HEK293T (cell line): ENCODE data around the gene CAMKV.

ENCODE experiments used
- ARNT ChIP-seq: fragments of 450-650 bp; IDR thresholded peaks from 2 replicates; pipeline ENCODE4 v1.6.1; 2017; ENCODE audit warnings: mild to moderate bottlenecking
- BHLHE40 ChIP-seq: fragments of 450-650 bp; IDR thresholded peaks from 2 replicates; pipeline ENCODE4 v1.6.1; 2016; ENCODE audit warnings: mild to moderate bottlenecking, moderate library complexity, borderline replicate concordance
- ELF4 ChIP-seq: fragments of 450-650 bp; IDR thresholded peaks from 2 replicates; pipeline ENCODE4 v1.6.1; 2017; ENCODE audit warnings: antibody characterized with exemption
- FOXA1 ChIP-seq: fragments of 450-650 bp; IDR thresholded peaks from 2 replicates; pipeline ENCODE4 v1.6.1; 2016; ENCODE audit warnings: mild to moderate bottlenecking
- FOXK2 ChIP-seq: fragments of 450-650 bp; IDR thresholded peaks from 2 replicates; pipeline ENCODE4 v1.6.1; 2016; ENCODE audit warnings: mild to moderate bottlenecking
- FOXM1 ChIP-seq: fragments of 450-650 bp; IDR thresholded peaks from 2 replicates; pipeline ENCODE4 v1.6.1; 2017; ENCODE audit warnings: mild to moderate bottlenecking, borderline replicate concordance
- HDGF ChIP-seq: fragments of 450-650 bp; IDR thresholded peaks from 2 replicates; pipeline ENCODE4 v1.6.1; 2017; ENCODE audit warnings: antibody characterized with exemption, borderline replicate concordance
- L3MBTL2 ChIP-seq: fragments of 450-650 bp; conservative IDR thresholded peaks from 2 replicates; pipeline ENCODE4 v1.6.1; 2016; ENCODE audit warnings: mild to moderate bottlenecking
- NFRKB ChIP-seq: fragments of 450-650 bp; IDR thresholded peaks from 2 replicates; pipeline ENCODE4 v1.6.1; 2016; ENCODE audit warnings: mild to moderate bottlenecking, moderate library complexity
- SP1 ChIP-seq: fragments of 450-650 bp; IDR thresholded peaks from 2 replicates; pipeline ENCODE4 v1.6.1; 2017
- SUZ12 ChIP-seq: fragments of 450-650 bp; IDR thresholded peaks from 2 replicates; pipeline ENCODE4 v1.6.1; 2016; ENCODE audit warnings: mild to moderate bottlenecking
- TF ChIP-seq, protein P1 (sequence below): fragments of 450-650 bp; IDR thresholded peaks from 2 replicates; pipeline ENCODE4 v1.6.1; 2016

DNA sequence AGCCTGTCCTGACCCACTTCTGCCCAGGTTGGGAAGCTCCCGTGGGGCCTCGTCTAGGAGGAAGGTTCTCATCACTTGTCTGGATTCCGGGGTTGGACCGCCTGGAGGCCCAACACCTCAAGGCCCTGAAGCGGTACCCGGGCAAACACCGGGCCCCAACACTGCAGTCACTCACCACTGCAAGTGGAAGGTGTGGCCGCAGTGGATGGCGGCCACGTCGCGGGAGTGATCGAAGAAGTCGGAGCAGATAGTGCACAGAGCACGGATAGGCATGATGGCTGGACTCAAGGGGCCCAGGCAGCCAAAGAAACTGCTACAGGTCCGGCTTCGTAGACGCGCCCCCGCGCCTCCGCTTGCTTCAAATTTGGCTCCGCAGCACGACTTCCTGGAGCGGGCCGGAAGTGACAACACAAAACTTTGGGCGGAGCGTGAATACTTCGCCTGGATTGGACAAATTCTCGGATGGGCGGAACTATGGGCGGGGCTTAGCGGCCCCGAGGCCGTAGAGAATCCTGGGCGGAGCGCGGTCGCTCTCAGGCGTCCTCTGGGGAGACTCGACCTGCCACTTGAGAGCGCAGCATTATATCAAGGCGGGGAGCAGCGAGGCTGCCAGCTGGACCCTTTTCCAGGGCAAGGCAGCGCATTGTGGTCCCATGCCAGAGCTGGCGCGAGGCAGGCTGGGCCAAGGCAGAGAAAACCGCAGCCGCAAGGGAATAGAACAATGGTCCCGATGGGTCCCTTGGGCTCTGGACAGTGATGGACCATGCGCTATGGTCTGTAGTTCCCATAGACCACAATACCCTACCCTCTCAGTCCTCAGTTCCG lies 13.3 kb downstream of the CAMKV start, which contains the start of gene TRAIP:
- TF ChIP-seq SP1 (no peak), FOXK2 (no peak), FOXM1 (no peak), NFRKB (no peak), SUZ12 (no peak), L3MBTL2 (peak; percentile 95), FOXA1 (no peak), HDGF (no peak), ARNT (no peak), BHLHE40 (no peak), ELF4 (peak; percentile 71)
- TF ChIP-seq, protein P1, sequence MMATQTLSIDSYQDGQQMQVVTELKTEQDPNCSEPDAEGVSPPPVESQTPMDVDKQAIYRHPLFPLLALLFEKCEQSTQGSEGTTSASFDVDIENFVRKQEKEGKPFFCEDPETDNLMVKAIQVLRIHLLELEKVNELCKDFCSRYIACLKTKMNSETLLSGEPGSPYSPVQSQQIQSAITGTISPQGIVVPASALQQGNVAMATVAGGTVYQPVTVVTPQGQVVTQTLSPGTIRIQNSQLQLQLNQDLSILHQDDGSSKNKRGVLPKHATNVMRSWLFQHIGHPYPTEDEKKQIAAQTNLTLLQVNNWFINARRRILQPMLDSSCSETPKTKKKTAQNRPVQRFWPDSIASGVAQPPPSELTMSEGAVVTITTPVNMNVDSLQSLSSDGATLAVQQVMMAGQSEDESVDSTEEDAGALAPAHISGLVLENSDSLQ = no peak; the same call in 1 of the 2 replicates
